Measurements from ENCODE around the gene GLUD2. TPM values are rescaled to one million over a fixed set of nuclear protein-coding genes. Genes with fewer than 3 reads are reported as not detected.

The GLUD2 gene
- total RNA-seq, 4 donors from 2014 or later, result 0.51 to 1.2 (median 0.62) TPM; not detected in 1

DNA sequence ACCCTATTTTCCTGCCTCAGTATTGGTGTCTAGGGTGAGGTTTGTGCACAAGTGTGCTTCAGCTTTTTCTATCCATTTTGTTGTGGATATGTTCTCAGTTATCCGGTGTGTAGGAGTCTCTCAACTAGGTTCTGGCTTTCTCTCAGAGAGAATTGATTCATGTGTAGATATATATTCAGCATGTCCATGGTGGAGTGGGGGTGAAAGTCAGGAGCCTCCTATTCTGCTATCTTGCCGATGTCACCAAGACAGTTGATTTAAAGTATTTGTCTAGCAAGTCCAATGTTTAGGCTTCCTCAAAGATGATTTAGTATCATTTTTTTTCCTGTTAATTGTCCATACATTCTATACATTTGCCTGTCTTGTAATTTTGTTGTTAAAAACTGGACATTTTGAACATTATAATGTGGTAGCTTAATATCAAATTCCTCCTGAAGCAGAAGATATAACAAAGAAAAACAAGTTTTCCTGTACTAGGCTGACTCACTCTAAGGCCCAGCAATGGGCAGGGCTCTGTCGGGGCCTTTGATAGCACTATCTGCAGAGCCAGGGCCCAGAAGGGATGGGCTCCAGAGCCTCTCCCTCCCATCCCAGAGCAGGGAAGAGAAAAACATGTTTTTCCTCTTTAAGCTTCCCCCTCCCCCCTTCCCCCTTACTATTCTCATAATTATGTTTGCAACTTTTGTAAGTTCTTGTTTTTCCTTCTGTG lies 37.6 kb downstream of the GLUD2 start:
- no peak for DNase-seq

GRCh38 chrX:121085612-121086010 lies 38.2 kb downstream of the GLUD2 start:
- ATAC-seq, result no peak
- intact Hi-C loops (cut with DNase I; ENCODE audit: low total_unique reads), result no loop called here
- H3K27me3 ChIP-seq, result no peaks in the 10 kb centered on the region
- no peaks in the 10 kb centered on the region for H3K36me3 ChIP-seq
- no peaks in the 10 kb centered on the region for H3K4me1 ChIP-seq
- no peak for DNase-seq
- in situ Hi-C loops (cut with MboI; ENCODE audit: low sequenced_read_pairs in 4 of 4), result no loop called here
- H3K9me3 ChIP-seq, result no peaks in the 10 kb centered on the region
- no peak overlapping the region for H3K4me3 ChIP-seq
- H3K27ac ChIP-seq, result no peak overlapping the region
- TF ChIP-seq CTCF (IDR thresholded peaks at IDR 0.05 in 4 of 5, conservative IDR thresholded peaks at IDR 0.05 in 1 of 5) (no peak), POLR2A (IDR thresholded peaks at IDR 0.05) (no peak)

More for the DNA sequence above, 37.6 kb downstream of the GLUD2 start:
- no peaks in the 10 kb centered on the region for H3K4me1 ChIP-seq
- in situ Hi-C loops (cut with MboI; ENCODE audit: low sequenced_read_pairs in 4 of 4), result no loop called here
- H3K27me3 ChIP-seq, result no peaks in the 10 kb centered on the region
- H3K9me3 ChIP-seq, result no peaks in the 10 kb centered on the region
- intact Hi-C loops (cut with DNase I; ENCODE audit: low total_unique reads), result no loop called here
- no peaks in the 10 kb centered on the region for H3K36me3 ChIP-seq
- no peak overlapping the region for H3K27ac ChIP-seq
- TF ChIP-seq POLR2A (IDR thresholded peaks at IDR 0.05) (no peak), CTCF (IDR thresholded peaks at IDR 0.05 in 4 of 5, conservative IDR thresholded peaks at IDR 0.05 in 1 of 5) (no peak)
- no peak overlapping the region for H3K4me3 ChIP-seq
- ATAC-seq, result no peak

- TF ChIP-seq CTCF (IDR thresholded peaks at IDR 0.05 in 4 of 5, conservative IDR thresholded peaks at IDR 0.05 in 1 of 5) (no peak), POLR2A (IDR thresholded peaks at IDR 0.05) (no peak)
- H3K4me1 ChIP-seq, result no peaks in the 10 kb centered on the region
- DNase-seq, result no peak
These were observed 45.6 kb downstream of the GLUD2 start for GRCh38 chrX:121093011-121093410.

More at GRCh38 chrX:121093011-121093410, 45.6 kb downstream of the GLUD2 start:
- intact Hi-C loops (cut with DNase I; ENCODE audit: low total_unique reads) (no loop called here), in situ Hi-C loops (cut with MboI; ENCODE audit: low sequenced_read_pairs in 4 of 4) (no loop called here)
- Histone ChIP-seq H3K27me3 (no peaks in the 10 kb centered on the region), H3K27ac (no peak overlapping the region), H3K9me3 (no peaks in the 10 kb centered on the region), H3K36me3 (no peaks in the 10 kb centered on the region), H3K4me3 (no peak overlapping the region)
- ATAC-seq, result no peak

Other genes starting within 250 kb of the GLUD2 start
- gene CT47B1, start 171.7 kb upstream of the GLUD2 start, total RNA-seq, result not detected
- not detected for gene CT47A11, start 110.5 kb upstream of the GLUD2 start, total RNA-seq
- gene CT47A10, start 105.6 kb upstream of the GLUD2 start, total RNA-seq, result not detected
- not detected for gene CT47A9, start 100.7 kb upstream of the GLUD2 start, total RNA-seq
- gene CT47A8, start 95.9 kb upstream of the GLUD2 start, total RNA-seq, result not detected
- not detected for gene CT47A7, start 91.0 kb upstream of the GLUD2 start, total RNA-seq
- gene CT47A6, start 86.1 kb upstream of the GLUD2 start, total RNA-seq, result not detected
- gene CT47A5, start 81.3 kb upstream of the GLUD2 start, total RNA-seq, result not detected
- not detected for gene CT47A4, start 76.4 kb upstream of the GLUD2 start, total RNA-seq
- gene CT47A3, start 71.5 kb upstream of the GLUD2 start, total RNA-seq, result not detected
- not detected for gene CT47A2, start 66.7 kb upstream of the GLUD2 start, total RNA-seq
- gene CT47A1, start 61.9 kb upstream of the GLUD2 start, total RNA-seq, result not detected

Data from gastrocnemius medialis (tissue), 4 donors.